SK-N-SH treated with all-trans-retinoic acid at 6 μM for 48 hours (cell line): ENCODE measurements around the gene EML1.

Experiments
- BACH2 ChIP-seq: fragments of 250-450 bp; sonication (Bioruptor Pico); IDR thresholded peaks from 2 replicates; pipeline ENCODE4 v1.9.0; 2021; ENCODE audit warnings: mild to moderate bottlenecking, borderline replicate concordance
- SNAI2 ChIP-seq: fragments of 250-450 bp; sonication (Bioruptor Pico); IDR thresholded peaks from 2 replicates; pipeline ENCODE4 v1.5.0; 2020; ENCODE audit warnings: mild to moderate bottlenecking, moderate library complexity
- TOX ChIP-seq: fragments of 250-450 bp; sonication (Bioruptor Pico); IDR thresholded peaks from 2 replicates; pipeline ENCODE4 v1.8.0; 2021; ENCODE audit warnings: mild to moderate bottlenecking, moderate library complexity, borderline replicate concordance

GRCh38 chr14:99853206-99853605 is 60.0 kb downstream of the EML1 start:
- TF ChIP-seq TOX (CRISPR knock-in tag) (no peak), SNAI2 (CRISPR knock-in tag) (no peak), BACH2 (CRISPR knock-in tag) (no peak)
